ENCODE results near the gene SMIM1.

Gene SMIM1

GRCh38 chr1:3750741-3751140, 21.8 kb upstream of the SMIM1 start:
- DNase-seq (ENCODE audit: low read depth, low spot score), result no peak
- H3K4me3 ChIP-seq (ENCODE audit: low read length), result no peak overlapping the region

- H3K4me3 ChIP-seq (ENCODE audit: low read length), result no peak within 1 kb of the TSS
- DNase-seq (ENCODE audit: low read depth, low spot score), result no peak
Measured at GRCh38 chr1:3752400-3752945, 20.1 kb upstream of the SMIM1 start, which contains the start of gene CCDC27. TSS of gene CCDC27 (plus strand) at chr1:3752450. CDS start at chr1:3752482, 32 bp downstream.

GRCh38 chr1:3753656-3754454, 18.7 kb upstream of the SMIM1 start:
- no peak for DNase-seq (ENCODE audit: low read depth, low spot score)

GRCh38 chr1:3756394-3756793, 16.2 kb upstream of the SMIM1 start:
- DNase-seq (ENCODE audit: low read depth, low spot score), result no peak
- no peak overlapping the region for H3K4me3 ChIP-seq (ENCODE audit: low read length)

More at GRCh38 chr1:3753656-3754454, 18.7 kb upstream of the SMIM1 start:
- H3K4me3 ChIP-seq (ENCODE audit: low read length), result no peak overlapping the region

- no peak for DNase-seq (ENCODE audit: low read depth, low spot score)
- H3K4me3 ChIP-seq (ENCODE audit: low read length), result no peak overlapping the region
Measured at GRCh38 chr1:3759164-3759563, 13.4 kb upstream of the SMIM1 start.

- DNase-seq (ENCODE audit: low read depth, low spot score), result no peak
Measured at GRCh38 chr1:3759796-3760195, 12.8 kb upstream of the SMIM1 start.

GRCh38 chr1:3761296-3762010, 11.1 kb upstream of the SMIM1 start:
- DNase-seq (ENCODE audit: low read depth, low spot score), result no peak
- no peak overlapping the region for H3K4me3 ChIP-seq (ENCODE audit: low read length)

More at GRCh38 chr1:3759796-3760195, 12.8 kb upstream of the SMIM1 start:
- no peak overlapping the region for H3K4me3 ChIP-seq (ENCODE audit: low read length)

GRCh38 chr1:3762151-3762872, 10.2 kb upstream of the SMIM1 start:
- DNase-seq (ENCODE audit: low read depth, low spot score), result no peak
- no peak overlapping the region for H3K4me3 ChIP-seq (ENCODE audit: low read length)

GRCh38 chr1:3762873-3763228, 9.7 kb upstream of the SMIM1 start:
- DNase-seq (ENCODE audit: low read depth, low spot score), result no peak
- no peak overlapping the region for H3K4me3 ChIP-seq (ENCODE audit: low read length)

- no peak for DNase-seq (ENCODE audit: low read depth, low spot score)
- no peak overlapping the region for H3K4me3 ChIP-seq (ENCODE audit: low read length)
Measured at GRCh38 chr1:3763351-3764125, 9.0 kb upstream of the SMIM1 start.

- DNase-seq (ENCODE audit: low read depth, low spot score), result no peak
- no peak overlapping the region for H3K4me3 ChIP-seq (ENCODE audit: low read length)
Measured at GRCh38 chr1:3767328-3767925, 5.1 kb upstream of the SMIM1 start.

- DNase-seq (ENCODE audit: low read depth, low spot score), result no peak
- no peak overlapping the region for H3K4me3 ChIP-seq (ENCODE audit: low read length)
Measured at GRCh38 chr1:3768811-3769390, 3.6 kb upstream of the SMIM1 start.

- no peak for DNase-seq (ENCODE audit: low read depth, low spot score)
- H3K4me3 ChIP-seq (ENCODE audit: low read length), result no peak overlapping the region
Measured at GRCh38 chr1:3770047-3770765, 2.3 kb upstream of the SMIM1 start.

- no peak for DNase-seq (ENCODE audit: low read depth, low spot score)
- peak overlapping the region; percentile 50 for H3K4me3 ChIP-seq (ENCODE audit: low read length)
Measured at GRCh38 chr1:3771108-3772026, 1.2 kb upstream of the SMIM1 start.

GRCh38 chr1:3772027-3772714, 378 bp upstream of the SMIM1 start:
- peak; percentile 63 for DNase-seq (ENCODE audit: low read depth, low spot score)
- peak overlapping the region; percentile 50 for H3K4me3 ChIP-seq (ENCODE audit: low read length)
